Fibroblast of the aortic adventitia (primary cell): Measurements from ENCODE around the gene UBE3B. TPM values are rescaled to one million over a fixed set of nuclear protein-coding genes. Genes with fewer than 3 reads are reported as not detected.

Source experiments
- DNase-seq: peaks from one replicate; pipeline ENCODE4 v3.0.0-alpha.2; 2010; ENCODE audit warnings: low read depth
- H3K4me3 ChIP-seq: 2 replicates; pipeline ENCODE4 v1.5.1; 2011; ENCODE audit warnings: low read depth, mild to moderate bottlenecking, control low read depth, low read length, moderate library complexity
- CTCF ChIP-seq: IDR thresholded peaks from 2 replicates; pipeline ENCODE4 v1.5.1; 2011; ENCODE audit warnings: mild to moderate bottlenecking, low read length, control low read depth, inconsistent platforms; ENCODE audit not compliant: insufficient read depth
- total RNA-seq: library from RNA; depleted of rRNA; stranded (reverse); fragments of >200 nt; gene quantifications from 2 replicates; pipeline ENCODE4 v1.2.3, GENCODE V29; 2012; ENCODE audit warnings: low replicate concordance

The UBE3B gene
- total RNA-seq, 1 donor = 43.0 TPM

- no peak overlapping the region for H3K4me3 ChIP-seq
- peak; percentile 40 for DNase-seq
- TF ChIP-seq CTCF = no peak
These were observed 18.2 kb upstream of the UBE3B start for GRCh38 chr12:109459247-109459646.

GRCh38 chr12:109460538-109460937 is 16.9 kb upstream of the UBE3B start:
- DNase-seq = no peak

GRCh38 chr12:109461049-109461845 is 16.2 kb upstream of the UBE3B start:
- peak; percentile 30 for DNase-seq
- TF ChIP-seq CTCF = no peak
- no peak overlapping the region for H3K4me3 ChIP-seq

More at GRCh38 chr12:109460538-109460937, 16.9 kb upstream of the UBE3B start:
- no peak overlapping the region for H3K4me3 ChIP-seq
- no peak for TF ChIP-seq CTCF

- no peak for TF ChIP-seq CTCF
- peak overlapping the region; percentile 9 for H3K4me3 ChIP-seq
- DNase-seq = peak; percentile 97
These were observed 15.3 kb upstream of the UBE3B start for GRCh38 chr12:109461846-109462756.

- peak; percentile 24 for TF ChIP-seq CTCF
- DNase-seq = peak; percentile 99
- H3K4me3 ChIP-seq = peak overlapping the region; percentile 53
These were observed 14.4 kb upstream of the UBE3B start for GRCh38 chr12:109462868-109463692.

GRCh38 chr12:109463756-109464155 is 13.7 kb upstream of the UBE3B start:
- no peak for TF ChIP-seq CTCF
- DNase-seq = no peak
- H3K4me3 ChIP-seq = peak overlapping the region; percentile 51
